ENCODE results near the gene PGGHG.

PGGHG gene

DNA sequence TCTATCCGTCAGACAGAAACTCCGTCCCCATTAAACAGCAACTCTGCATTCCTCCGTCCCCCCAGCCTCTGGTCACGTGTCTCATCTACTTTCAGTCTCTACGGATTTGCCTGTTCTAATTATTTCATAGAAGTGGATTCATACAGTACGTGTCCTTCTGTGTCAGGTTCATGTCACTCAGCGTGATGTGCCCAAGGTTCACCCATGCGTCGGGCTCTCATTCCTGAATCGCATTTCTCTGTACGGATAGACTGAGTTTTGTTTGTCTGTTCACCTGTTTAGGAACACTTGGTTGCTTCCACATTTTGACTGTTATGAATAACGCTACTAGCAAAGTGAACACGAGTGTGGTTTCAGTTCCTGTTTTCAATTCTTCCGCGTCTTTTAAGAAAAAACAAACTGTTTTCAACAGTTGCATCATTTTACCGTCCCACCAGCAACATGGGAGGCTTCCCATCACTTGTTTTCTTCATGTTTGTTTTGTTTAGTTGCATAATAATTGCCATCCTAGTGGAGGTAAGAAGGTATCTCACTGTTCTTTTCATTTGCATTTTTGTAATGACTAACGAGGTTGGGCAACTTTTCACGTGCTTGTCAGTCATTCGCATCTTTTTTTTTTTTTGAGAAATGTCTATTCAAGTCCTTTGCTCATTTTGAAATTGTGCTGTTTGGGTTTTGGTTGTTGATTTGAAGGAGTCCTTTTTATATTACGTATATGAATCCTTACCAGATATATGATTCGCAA is 19.6 kb upstream of the PGGHG start:
- DNase-seq = no peak

DNA sequence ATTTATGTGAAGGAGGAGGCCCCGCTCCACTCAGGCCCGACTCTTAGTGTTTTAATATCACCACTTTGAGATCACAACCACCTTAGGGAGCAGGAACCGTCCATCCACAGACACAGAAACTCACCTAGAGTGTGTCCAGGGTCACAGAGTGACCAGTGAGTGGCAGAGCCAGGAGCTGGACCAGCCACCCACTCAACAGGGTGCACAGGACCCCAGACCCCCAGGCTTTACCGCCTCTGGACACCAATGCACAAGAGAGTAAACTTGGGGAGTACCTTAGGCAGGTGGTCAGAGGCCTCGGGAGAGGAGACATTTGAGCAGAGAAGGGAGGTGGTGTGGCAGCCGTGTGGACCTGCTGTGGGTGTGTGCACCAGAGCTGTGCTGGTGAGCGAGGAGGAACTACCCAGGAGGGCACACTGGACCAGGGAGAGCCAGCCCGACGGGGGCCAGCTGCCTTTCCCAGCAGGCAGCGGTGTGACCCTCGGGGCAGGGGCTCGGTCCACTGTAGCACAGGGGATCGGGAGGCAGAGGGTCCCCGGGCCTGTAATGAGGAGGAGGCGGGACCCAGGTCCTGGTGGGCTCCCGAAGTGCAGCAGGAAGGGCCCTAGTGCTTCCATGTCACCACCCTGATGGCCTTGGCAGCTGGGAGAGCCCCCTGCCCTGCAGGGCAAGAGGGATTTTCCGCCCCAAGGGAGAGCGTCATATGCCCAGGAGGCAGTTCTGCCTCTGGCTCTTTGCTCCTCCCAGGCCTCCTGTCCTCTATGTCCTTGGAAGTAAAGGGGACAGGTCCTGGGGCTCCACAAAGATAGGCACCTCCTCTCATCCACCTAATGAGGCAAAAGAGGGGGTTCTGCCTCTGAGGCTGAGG is 18.2 kb upstream of the PGGHG start:
- DNase-seq = no peak

DNA sequence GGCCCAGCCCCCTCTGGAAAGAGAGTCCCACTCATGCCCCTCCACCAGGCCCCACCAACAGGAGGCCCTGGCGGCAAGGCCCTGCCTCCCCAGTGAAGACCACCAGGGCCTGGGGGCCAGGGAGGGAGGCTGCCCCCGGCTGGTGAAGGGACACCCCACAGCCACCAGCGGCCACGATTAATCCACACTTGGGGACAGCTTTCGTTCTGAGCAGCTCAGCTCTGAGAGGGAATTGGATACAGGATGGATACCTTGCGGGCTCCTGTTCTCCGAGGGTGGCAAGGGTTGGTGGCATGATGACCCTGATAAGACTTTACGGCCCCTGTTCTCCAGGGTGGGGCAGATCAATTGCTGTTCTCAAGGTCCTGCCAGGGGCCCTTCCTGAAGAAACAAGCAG is 17.6 kb upstream of the PGGHG start:
- DNase-seq = no peak

DNA sequence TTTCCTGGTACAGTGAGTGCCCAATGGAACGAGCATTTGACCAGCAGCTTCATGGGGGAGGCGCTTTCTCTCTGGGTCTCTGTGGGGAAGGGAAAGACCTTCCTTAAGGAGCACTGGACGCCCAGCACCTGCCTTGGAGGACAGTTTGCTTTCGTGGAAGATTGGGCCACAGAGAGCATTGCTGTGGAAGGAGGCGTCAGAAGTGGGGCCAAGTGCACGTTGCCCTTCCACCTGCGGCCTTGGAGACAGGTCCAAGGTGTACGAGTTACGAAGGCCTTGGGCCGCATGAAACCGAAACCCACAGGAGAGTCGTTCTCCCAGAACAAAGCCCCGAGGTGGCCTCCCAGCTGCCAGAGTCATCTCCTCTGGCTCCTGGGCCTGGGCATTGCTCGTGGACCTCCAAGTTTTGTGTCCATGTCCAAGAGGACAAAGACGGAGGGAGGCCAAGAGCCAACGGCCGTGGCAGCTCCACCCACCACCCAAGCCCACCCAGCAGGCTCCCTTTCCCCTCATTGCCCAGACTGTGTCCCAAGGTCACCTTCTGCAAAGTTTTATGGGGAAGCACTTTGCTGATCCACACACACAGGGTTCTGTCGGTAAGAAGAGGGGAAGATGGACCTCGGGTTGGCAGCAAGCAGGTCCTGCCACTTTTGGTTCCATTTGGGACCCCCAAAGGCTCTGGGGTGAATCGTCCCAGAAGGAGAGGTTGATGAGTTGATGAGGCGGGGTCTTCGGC is 16.6 kb upstream of the PGGHG start:
- DNase-seq = no peak

DNA sequence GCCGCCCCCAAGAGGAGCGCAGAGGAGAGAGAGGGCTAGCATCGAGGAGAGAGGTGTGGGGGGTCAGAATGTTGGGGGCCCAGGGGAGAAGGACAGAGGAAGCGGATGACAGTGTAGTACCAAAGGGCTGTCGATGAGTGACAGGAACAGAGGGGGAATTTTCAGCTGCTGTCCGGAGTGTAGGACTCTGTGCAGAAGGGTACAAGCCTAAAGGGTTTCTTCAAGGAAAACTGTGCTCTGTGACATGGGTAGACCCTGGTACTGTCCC is 16.1 kb upstream of the PGGHG start:
- DNase-seq = no peak

DNA sequence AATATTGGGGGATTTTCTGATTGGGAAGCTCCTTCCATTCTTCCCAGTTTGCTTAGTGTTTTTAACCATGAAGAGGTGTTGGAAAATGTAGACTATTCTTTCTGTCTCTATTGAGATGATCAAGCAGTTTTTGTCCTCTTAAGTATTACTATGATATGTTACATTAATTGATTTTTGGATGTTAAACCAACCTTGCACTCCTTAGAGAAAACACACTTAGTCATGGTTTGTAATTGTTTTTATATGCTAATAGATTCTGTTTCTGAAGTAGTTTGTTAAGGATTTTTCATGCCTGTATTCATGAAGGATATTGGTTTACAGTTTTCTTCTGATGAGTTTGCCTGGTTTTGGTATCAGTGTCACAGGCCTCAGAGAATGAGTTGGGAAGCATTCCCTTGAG is 12.7 kb upstream of the PGGHG start:
- DNase-seq = no peak

DNA sequence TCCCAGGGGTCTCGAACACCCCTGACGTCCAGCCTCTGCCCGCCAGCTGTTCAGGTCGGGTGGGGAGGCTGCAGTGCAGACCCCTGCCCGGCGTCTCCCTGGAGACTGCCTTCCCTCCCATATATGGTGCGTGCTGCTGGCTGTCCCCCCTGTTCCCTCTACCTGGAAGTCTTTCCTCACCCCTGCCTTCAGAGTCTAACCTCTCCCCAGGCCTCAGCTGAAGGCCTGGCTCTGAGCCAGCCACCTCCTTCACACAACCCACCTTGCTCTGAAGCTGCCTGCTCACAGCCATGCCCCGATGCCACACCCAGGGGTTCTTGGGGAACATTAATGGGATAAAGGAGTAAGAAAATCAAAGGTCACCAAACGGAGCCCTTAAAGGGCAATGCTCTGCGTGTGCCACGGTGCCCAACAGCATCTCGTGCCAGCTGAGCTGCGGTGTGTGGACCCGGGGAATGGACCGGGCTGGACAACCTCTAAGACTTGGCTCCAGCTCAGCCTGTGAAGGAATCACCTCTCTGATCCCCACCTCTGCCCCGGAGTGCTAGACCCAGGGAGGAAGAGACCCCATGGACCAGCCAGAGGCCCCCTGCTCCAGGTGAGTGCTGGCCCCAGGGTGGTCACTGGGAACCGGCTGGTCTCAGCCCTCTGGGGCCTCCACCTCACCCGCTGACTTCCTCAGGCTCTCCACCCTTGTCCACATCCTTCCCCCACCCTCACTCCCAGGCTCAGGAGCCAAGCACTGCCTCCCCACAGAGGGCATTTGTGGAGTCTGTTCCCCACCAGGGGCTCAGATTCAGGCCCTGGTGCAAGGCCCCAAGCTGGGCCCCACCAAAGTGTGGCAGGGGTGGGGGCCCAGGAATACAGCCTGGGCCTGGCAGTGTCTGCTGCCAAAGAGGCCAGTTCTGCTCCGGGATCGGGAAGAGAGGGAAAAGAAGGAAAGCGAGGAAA is 10.7 kb upstream of the PGGHG start, which contains the start of gene NLRP6:
NLRP6 (plus strand) TSS at position 407 of the 951 bp plus-strand sequence; CDS start at position 570, 163 bp downstream.
- no peak for DNase-seq

DNA sequence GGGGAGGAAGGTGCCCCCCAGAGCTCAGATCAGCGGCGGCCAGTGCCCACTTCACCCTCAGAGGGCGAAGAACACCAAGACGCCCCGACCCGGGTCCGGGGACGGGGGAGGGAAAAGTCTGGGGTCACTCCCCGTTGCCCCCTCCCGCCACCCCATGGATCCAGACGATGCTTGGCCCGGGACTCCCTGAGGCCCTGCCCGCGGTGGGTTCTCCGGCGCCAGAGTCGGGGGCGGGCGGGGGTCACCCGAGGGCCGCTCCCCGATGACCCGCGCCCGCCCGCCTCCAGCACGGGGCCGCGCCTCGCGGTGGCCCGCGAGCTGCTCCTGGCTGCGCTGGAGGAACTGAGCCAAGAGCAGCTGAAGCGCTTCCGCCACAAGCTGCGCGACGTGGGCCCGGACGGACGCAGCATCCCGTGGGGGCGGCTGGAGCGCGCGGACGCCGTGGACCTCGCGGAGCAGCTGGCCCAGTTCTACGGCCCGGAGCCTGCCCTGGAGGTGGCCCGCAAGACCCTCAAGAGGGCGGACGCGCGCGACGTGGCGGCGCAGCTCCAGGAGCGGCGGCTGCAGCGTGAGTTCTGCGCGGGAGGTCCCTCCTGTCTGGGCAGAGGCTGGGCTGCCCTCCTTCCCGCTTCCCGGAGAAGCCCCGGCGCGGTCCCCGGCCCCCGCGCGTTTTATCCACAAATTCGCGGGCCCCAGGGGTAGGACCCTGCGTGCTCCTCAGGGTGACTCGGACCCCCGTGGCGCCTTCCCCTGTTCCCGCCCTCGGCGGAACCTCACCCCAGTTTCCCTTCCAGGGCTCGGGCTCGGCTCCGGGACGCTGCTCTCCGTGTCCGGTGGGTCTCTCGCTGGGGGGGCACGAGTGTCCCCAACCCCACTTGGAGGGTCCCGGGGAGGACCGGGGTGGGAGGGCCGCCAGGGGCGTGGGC is 9.6 kb upstream of the PGGHG start:
- no peak for DNase-seq

DNA sequence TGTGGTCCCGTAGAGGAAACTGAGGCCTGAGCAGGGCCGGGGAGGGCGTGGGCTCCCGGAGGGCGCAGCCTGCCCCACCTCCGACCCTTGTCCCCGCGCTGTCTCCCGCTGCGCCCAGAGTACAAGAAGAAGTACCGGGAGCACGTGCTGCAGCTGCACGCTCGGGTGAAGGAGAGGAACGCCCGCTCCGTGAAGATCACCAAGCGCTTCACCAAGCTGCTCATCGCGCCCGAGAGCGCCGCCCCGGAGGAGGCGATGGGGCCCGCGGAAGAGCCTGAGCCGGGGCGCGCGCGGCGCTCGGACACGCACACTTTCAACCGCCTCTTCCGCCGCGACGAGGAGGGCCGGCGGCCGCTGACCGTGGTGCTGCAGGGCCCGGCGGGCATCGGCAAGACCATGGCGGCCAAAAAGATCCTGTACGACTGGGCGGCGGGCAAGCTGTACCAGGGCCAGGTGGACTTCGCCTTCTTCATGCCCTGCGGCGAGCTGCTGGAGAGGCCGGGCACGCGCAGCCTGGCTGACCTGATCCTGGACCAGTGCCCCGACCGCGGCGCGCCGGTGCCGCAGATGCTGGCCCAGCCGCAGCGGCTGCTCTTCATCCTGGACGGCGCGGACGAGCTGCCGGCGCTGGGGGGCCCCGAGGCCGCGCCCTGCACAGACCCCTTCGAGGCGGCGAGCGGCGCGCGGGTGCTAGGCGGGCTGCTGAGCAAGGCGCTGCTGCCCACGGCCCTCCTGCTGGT is 8.8 kb upstream of the PGGHG start:
- no peak for DNase-seq

DNA sequence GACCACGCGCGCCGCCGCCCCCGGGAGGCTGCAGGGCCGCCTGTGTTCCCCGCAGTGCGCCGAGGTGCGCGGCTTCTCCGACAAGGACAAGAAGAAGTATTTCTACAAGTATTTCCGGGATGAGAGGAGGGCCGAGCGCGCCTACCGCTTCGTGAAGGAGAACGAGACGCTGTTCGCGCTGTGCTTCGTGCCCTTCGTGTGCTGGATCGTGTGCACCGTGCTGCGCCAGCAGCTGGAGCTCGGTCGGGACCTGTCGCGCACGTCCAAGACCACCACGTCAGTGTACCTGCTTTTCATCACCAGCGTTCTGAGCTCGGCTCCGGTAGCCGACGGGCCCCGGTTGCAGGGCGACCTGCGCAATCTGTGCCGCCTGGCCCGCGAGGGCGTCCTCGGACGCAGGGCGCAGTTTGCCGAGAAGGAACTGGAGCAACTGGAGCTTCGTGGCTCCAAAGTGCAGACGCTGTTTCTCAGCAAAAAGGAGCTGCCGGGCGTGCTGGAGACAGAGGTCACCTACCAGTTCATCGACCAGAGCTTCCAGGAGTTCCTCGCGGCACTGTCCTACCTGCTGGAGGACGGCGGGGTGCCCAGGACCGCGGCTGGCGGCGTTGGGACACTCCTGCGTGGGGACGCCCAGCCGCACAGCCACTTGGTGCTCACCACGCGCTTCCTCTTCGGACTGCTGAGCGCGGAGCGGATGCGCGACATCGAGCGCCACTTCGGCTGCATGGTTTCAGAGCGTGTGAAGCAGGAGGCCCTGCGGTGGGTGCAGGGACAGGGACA is 8.0 kb upstream of the PGGHG start:
- no peak for DNase-seq

DNA sequence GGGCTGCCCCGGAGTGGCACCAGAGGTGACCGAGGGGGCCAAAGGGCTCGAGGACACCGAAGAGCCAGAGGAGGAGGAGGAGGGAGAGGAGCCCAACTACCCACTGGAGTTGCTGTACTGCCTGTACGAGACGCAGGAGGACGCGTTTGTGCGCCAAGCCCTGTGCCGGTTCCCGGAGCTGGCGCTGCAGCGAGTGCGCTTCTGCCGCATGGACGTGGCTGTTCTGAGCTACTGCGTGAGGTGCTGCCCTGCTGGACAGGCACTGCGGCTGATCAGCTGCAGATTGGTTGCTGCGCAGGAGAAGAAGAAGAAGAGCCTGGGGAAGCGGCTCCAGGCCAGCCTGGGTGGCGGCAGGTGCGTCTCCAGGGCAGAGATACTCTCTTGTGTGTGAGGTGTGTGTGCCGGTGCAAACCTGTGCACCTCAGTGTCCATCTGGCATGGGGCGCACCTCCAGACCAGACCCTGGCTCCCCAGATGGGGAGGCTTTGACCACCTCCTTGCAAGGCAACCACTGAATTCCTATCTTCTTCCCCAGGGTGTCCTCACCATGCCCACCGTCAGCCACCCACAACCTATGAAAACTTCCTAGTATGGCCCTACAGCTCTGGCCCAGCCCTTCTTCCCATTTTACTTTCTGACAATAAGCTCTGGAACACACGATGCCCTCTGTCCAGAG is 7.3 kb upstream of the PGGHG start:
- DNase-seq = no peak

DNA sequence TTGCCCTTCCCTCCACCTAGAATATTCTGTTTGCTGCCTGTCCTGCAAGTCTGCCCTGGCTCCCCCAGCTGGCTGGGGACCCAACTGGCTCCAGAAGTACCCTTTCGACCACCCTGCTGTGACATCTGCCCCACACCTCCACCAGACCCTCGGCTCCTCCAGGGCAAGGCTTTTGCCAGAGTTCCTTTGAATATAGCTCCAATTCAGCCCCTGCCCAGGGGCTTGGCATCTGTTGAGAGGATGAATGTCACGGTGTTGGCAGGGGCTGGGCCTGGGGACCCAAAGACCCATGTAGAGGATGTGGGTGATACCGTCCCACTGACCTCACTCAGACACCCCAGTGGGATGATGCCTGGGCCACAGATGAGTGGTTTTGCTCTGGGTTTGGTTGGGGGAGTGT is 6.8 kb upstream of the PGGHG start:
- DNase-seq = no peak

DNA sequence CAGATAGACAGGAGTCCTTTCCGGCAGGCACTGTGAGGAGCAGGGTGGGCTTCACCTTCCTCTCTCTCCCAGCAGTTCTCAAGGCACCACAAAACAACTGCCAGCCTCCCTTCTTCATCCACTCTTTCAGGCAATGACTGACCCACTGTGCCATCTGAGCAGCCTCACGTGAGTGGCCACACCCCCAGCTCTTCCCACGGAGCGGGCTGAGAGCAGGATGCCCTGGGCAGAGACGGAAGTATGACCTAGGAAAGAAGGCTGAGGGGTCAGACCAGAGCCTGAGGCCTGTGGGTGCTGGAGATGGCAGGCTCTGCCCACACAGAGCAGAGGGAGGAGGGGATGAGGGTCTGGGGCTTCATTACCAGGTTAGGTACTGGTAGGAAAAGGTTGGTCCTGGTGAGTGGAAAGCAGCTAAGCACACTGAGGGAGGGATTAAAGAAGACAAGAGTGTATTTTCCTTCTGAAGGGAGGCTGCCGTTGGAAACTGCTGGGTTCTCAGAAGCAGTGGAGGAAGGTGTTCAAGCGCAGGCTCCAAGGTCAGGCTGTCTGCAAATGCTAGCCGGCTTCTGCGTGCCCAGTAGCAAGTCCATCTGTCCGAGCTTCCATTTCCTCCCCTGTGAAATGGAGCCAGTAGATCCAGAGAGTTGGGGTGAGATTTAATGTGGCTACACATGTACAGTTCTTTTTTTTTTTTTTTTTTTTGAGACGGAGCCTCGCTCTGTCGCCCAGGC is 6.1 kb upstream of the PGGHG start:
- no peak for DNase-seq

DNA sequence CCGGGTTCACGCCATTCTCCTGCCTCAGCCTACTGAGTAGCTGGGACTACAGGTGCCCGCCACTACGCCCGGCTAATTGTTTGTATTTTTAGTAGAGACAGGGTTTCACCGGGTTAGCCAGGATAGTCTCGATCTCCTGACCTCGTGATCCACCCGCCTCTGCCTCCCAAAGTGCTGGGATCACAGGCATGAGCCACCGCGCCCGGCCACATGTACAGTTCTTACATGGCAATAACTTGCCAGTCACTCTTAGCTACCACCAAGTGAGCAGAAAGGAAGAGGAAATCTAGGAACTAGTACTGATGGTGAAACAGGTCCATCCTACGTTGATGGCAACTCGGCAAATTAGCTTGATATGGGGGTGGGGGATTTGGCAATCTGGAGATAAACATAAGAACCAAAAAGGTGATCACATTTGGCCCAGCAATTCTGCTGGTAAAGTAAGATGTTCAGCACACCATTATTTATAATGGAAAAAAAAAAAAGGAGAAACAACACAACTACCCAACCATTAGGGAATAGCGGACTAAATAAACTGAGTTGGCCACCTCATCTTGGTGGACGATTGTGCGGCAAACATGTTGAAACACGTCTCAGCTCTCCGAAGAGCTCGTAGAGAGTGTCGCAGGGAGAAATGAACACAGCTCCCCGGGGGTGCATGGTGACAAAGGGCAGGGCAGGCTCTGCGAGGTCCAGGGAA is 5.4 kb upstream of the PGGHG start:
- DNase-seq = peak; percentile 18

DNA sequence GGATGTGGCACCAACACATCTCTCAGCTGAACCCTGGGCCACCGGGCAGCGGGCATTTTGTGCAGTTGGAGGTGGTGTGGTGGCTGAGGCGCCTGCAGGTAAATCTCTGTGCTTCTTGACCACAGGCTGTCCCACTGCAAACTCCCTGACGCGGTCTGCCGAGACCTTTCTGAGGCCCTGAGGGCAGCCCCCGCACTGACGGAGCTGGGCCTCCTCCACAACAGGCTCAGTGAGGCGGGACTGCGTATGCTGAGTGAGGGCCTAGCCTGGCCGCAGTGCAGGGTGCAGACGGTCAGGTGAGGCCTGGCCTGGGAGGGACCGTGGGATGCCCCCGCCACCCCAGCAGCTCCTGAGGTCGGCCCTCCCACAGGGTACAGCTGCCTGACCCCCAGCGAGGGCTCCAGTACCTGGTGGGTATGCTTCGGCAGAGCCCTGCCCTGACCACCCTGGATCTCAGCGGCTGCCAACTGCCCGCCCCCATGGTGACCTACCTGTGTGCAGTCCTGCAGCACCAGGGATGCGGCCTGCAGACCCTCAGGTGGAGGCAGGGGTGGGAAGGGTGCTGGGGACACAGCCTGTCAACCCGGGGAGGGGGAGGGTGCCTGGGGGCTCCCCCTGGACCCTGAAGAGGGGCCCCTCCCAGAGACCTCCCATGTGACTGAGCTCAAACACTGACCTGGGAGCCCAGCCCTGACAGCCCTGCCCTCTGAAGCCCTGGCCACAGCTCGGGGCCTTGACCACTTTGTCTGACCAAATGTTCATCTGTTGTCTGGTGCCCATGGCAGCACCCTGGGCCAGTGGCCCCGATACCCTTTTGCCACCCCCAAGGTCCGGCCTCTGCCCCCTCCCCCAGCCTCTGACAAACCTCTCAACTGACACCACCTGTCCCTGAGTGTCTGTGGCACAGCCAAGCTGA is 4.6 kb upstream of the PGGHG start:
- no peak for DNase-seq

DNA sequence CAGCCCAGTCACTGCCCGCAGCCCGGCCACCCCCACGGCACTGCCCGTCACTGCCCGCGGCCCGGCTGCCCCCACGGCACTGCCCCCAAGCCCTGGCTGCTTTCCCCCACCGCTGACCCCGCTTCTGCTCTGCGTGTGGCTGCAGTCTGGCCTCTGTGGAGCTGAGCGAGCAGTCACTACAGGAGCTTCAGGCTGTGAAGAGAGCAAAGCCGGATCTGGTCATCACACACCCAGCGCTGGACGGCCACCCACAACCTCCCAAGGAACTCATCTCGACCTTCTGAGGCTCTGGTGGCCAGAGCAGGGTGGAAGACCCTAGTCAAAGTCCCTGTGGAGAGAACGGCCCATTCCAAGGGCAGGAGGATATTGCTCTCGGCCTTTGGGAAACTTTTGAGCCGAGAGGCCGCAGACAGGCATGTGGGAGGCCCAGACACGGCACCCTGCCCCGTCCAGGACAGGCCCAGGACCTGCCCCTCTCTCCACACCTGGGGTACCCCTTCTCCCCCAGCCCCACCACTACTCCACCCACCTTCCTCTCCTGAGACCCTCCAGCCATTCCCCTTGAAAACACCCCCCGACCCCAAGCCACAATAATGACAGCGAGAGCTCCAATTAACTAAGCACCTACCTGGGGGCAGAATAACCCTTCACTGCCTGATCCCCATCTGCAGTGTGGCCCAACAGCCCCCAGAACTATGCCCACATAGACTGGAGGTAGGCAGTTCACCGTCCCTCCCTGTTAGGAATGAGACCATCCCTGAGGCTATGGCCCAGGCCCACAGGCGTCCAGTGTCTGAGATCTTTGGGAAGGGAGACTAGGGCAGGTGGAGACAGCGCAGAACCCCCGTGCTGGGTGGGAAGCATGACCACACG is 3.7 kb upstream of the PGGHG start:
- DNase-seq = no peak

All from NCI-H526 treated with DMSO at 0.1 percent for 48 hours (cell line).